Stomach smooth muscle (tissue), 2 donors: ENCODE data around the gene NOP10.

Experiments used
- H3K27ac ChIP-seq: one replicate; pipeline ENCODE4 v1.7.0; 2013; ENCODE audit warnings: mild to moderate bottlenecking, low read length, inconsistent platforms
- H3K27me3 ChIP-seq, 2 donors: one replicate each; pipeline ENCODE4 v1.7.0; 2013; ENCODE audit warnings: low read length in 2 of 2; ENCODE audit not compliant: insufficient read depth in 2 of 2, control insufficient read depth in 1 of 2
- H3K36me3 ChIP-seq, 2 donors: one replicate each; pipeline ENCODE4 v1.7.0; 2013; ENCODE audit warnings: low read length in 2 of 2; ENCODE audit not compliant: control insufficient read depth in 2 of 2, insufficient read depth in 2 of 2
- H3K4me1 ChIP-seq: one replicate; pipeline ENCODE4 v1.7.0; 2013; ENCODE audit warnings: low read length; ENCODE audit not compliant: control insufficient read depth, insufficient read depth
- H3K4me3 ChIP-seq, 2 donors: one replicate each; pipeline ENCODE4 v1.7.0; 2013; ENCODE audit warnings: low read length in 2 of 2
- H3K9ac ChIP-seq, 2 donors: one replicate each; pipeline ENCODE4 v1.7.0; 2013; ENCODE audit warnings: low read length in 2 of 2, mild to moderate bottlenecking in 1 of 2
- H3K9me3 ChIP-seq, 2 donors: one replicate each; pipeline ENCODE4 v1.7.0; 2013; ENCODE audit warnings: low read length in 2 of 2; ENCODE audit not compliant: control insufficient read depth in 2 of 2
- donor health status: healthy.
- donor health status: Pancreatic carcinoma.

Gene NOP10

DNA sequence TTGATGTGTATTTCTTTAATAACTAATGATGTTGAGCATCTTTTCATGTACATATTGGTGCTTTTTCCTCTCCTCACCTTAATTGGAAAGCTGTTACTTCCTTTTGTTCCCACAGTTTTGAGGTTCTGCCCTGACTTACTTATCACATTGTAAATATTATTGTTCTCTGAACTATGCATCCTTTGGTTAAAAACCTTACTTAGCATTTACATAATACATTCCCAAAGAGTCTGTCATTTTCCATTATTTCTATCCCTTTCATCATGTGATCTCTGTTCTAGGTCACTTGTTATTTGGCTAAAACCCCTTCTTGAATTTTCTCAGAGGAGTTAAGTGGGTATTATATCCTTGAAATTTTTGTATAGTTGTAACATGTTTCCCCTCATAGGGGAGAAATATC is 38.3 kb downstream of the NOP10 start:
- Histone ChIP-seq H3K27ac (no peak overlapping the region), H3K27me3 (no peaks in the 10 kb centered on the region), H3K36me3 (no peaks in the 10 kb centered on the region), H3K4me1 (no peaks in the 10 kb centered on the region), H3K9ac (no peak overlapping the region), H3K4me3 (no peak overlapping the region), H3K9me3 (no peaks in the 10 kb centered on the region)

DNA sequence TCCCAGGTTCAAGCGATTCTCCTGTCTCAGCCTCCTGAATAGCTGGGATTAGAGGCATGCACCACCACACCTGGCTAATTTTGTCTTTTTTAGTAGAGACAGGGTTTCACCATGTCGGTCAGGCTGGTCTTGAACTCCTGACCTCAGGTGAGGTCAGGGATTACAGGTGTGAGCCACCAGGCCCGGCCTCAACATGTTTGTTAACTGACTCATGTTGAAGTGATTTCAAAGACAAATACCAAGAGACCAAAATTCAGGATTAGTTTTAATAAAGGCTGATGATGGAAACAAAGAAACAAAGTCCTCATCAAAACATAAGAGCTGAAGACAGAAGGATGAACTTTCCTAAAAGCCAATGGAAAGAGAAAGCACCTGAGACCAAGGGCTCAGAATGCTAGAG is 41.9 kb downstream of the NOP10 start:
- Histone ChIP-seq H3K4me3 (no peak overlapping the region), H3K9me3 (no peaks in the 10 kb centered on the region), H3K9ac (no peak overlapping the region), H3K27ac (no peak overlapping the region), H3K36me3 (no peaks in the 10 kb centered on the region), H3K27me3 (no peaks in the 10 kb centered on the region), H3K4me1 (no peaks in the 10 kb centered on the region)

DNA sequence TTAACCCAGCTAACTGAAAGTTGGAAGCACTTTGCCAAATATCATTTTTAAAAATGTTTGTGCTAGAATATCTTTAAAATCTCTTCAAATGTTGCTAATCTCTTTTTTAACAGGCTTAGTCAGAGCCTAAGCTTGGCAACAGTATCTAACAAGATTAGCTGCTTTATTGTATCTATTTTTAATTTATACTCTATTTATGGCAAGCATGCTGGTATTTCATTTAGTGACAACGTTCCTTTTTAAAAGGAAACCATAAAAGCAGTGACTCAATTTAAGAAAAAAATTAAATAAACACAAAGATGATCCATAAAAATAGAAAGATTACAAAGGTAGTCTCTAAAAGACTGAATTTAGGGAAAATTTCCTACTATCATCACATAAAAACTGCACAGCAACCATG is 45.9 kb downstream of the NOP10 start:
- H3K36me3 ChIP-seq = no peaks in the 10 kb centered on the region
- no peak overlapping the region for H3K4me3 ChIP-seq
- no peaks in the 10 kb centered on the region for H3K27me3 ChIP-seq
- H3K9me3 ChIP-seq = no peaks in the 10 kb centered on the region
- H3K27ac ChIP-seq = no peak overlapping the region
- H3K9ac ChIP-seq = no peak overlapping the region
- no peaks in the 10 kb centered on the region for H3K4me1 ChIP-seq

DNA sequence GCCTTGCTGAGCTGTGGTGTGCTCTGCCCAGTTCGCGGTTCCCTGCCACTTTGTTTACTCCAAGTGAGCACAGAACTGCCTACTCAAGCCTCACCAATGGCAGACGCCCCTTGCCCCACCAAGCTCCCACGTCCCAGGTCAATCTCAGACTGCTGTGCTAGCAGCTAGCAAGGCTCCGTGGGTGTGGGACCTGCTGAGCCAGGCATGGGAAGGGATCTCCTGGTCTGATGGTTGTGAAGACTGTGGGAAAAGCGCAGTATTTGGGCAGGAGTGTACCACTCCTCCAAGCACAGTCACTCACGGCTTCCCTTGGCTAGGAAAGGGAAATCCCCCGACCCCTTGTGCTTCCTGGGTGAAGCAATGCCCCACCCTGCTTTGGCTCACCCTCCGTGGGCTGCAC is 50.3 kb downstream of the NOP10 start:
- H3K4me3 ChIP-seq = no peak overlapping the region
- no peak overlapping the region for H3K27ac ChIP-seq
- no peaks in the 10 kb centered on the region for H3K4me1 ChIP-seq
- no peaks in the 10 kb centered on the region for H3K27me3 ChIP-seq
- no peaks in the 10 kb centered on the region for H3K36me3 ChIP-seq
- H3K9me3 ChIP-seq = no peaks in the 10 kb centered on the region
- no peak overlapping the region for H3K9ac ChIP-seq
